SK-N-SH treated with all-trans-retinoic acid at 6 μM for 48 hours (cell line): Measurements from ENCODE around the gene GHRH.

Experiments used
- ARNTL ChIP-seq: fragments of 450-650 bp; formaldehyde crosslinking; IDR thresholded peaks from 2 replicates; pipeline ENCODE4 v1.5.0; 2020; ENCODE audit warnings: low read depth, mild to moderate bottlenecking, moderate library complexity, borderline replicate concordance
- BACH2 ChIP-seq: fragments of 250-450 bp; sonication (Bioruptor Pico); IDR thresholded peaks from 2 replicates; pipeline ENCODE4 v1.9.0; 2021; ENCODE audit warnings: mild to moderate bottlenecking, borderline replicate concordance
- PATZ1 ChIP-seq: fragments of 250-450 bp; sonication (Bioruptor Pico); IDR thresholded peaks from 2 replicates; pipeline ENCODE4 v1.8.0; 2020; ENCODE audit warnings: mild to moderate bottlenecking, moderate library complexity, borderline replicate concordance
- PPARA ChIP-seq: fragments of 250-450 bp; sonication (Bioruptor Pico); IDR thresholded peaks from 2 replicates; pipeline ENCODE4 v1.5.0; 2020; ENCODE audit warnings: mild to moderate bottlenecking, borderline replicate concordance
- TOX ChIP-seq: fragments of 250-450 bp; sonication (Bioruptor Pico); IDR thresholded peaks from 2 replicates; pipeline ENCODE4 v1.8.0; 2021; ENCODE audit warnings: mild to moderate bottlenecking, moderate library complexity, borderline replicate concordance
- TSHZ2 ChIP-seq: fragments of 250-450 bp; sonication (Bioruptor Pico); IDR thresholded peaks from 2 replicates; pipeline ENCODE4 v1.5.0; 2020; ENCODE audit warnings: mild to moderate bottlenecking, moderate library complexity
- ZC3H10 ChIP-seq: fragments of 250-450 bp; sonication (Bioruptor Pico); IDR thresholded peaks from 2 replicates; pipeline ENCODE4 v1.5.1; 2021; ENCODE audit warnings: mild to moderate bottlenecking, moderate library complexity
- ZFP3 ChIP-seq: fragments of 250-450 bp; sonication (Bioruptor Pico); IDR thresholded peaks from 2 replicates; pipeline ENCODE4 v1.5.0; 2020; ENCODE audit warnings: mild to moderate bottlenecking, moderate library complexity
- ZFP30 ChIP-seq: fragments of 450-650 bp; formaldehyde crosslinking; IDR thresholded peaks from 2 replicates; pipeline ENCODE4 v1.5.0; 2022; ENCODE audit warnings: mild to moderate bottlenecking, moderate library complexity

GRCh38 chr20:37301558-37301957 lies 39.9 kb upstream of the GHRH start:
- no peak for TF ChIP-seq BACH2 (CRISPR knock-in tag)
- no peak for TF ChIP-seq ZC3H10 (CRISPR knock-in tag)
- TF ChIP-seq ZFP30: no peak
- no peak for TF ChIP-seq TSHZ2 (CRISPR knock-in tag)
- TF ChIP-seq ZFP3 (CRISPR knock-in tag): no peak
- no peak for TF ChIP-seq TOX (CRISPR knock-in tag)
- TF ChIP-seq ARNTL (CRISPR knock-in tag): no peak
- no peak for TF ChIP-seq PPARA (CRISPR knock-in tag)
- no peak for TF ChIP-seq PATZ1 (CRISPR knock-in tag)
